ENCODE data around the gene RBBP8NL. TPM values are rescaled to one million over a fixed set of nuclear protein-coding genes. Genes with fewer than 3 reads are reported as not detected.

RBBP8NL gene
- total and polyA plus RNA-seq, 2 of the 8 experiments (the other 6 are each of a cell fraction or from before 2014, with no cell fraction given), result 0.43 to 0.48 TPM

DNA sequence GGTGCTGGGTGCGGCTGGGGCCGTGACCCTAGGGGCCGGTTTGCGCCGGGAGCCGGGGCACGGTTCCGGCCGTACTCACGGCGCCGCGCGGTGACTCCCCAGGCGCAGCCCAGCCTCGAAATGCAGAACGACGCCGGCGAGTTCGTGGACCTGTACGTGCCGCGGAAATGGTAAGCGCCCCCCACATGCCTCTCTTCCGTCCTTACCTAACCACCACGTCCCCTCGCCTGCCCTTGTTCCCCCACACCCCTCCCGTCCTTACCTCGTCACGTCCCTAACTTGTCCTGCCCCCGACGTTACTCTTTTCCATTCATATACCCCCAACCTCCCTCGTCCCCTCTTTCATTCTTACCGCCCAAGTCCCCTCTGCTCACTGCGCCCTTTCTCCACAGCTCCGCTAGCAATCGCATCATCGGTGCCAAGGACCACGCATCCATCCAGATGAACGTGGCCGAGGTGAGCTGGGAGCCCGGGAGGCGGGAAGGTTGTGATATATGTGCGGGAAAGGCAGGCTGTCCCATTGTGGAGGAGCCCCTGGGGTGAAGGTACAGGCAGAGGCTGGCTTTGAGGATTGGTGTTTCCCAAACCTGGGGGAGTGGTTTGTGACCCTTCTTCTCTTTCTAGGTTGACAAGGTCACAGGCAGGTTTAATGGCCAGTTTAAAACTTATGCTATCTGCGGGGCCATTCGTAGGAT, 40.0 kb downstream of the RBBP8NL start:
- 0 out of 2 replicates have a peak overlapping the region, but pooled peaks have one; percentile 66 for H4K8ac ChIP-seq (ENCODE audit: extremely low read depth, insufficient read depth, low read length)
- H2AK5ac ChIP-seq (ENCODE audit: low read depth, low read length), result no peak overlapping the region
- peaks cover 11% of the 10 kb centered on the region; the same call in 1 of the 2 replicates for H3K23me2 ChIP-seq (ENCODE audit: low read depth, low read length)
- POLR2A ChIA-PET (ENCODE audit: partially characterized antibody), result interaction anchor here (0.6 to 9.0 kb wide), 15 partner anchors 9 to 618 kb away, joined by 3 to 176 read pairs (median 7); partner anchors contain the start of genes ADRM1 and LAMA5
- H3K27me3 ChIP-seq (replicated peaks in 1 of 4; ENCODE audit: control insufficient read depth in 3 of 4, extremely low read depth in 1 of 4, insufficient read depth in 3 of 4, low read length in 3 of 4), result no peaks in the 10 kb centered on the region
- peak overlapping the region; percentile 89; the same call in 1 of the 2 replicates for H2BK5ac ChIP-seq (ENCODE audit: low read depth, low read length)
- peaks cover 4 to 39% of the 10 kb centered on the region in 2 experiments; a peak in 3 of 4 replicates for H3K79me2 ChIP-seq (ENCODE audit: control insufficient read depth in 1 of 2, insufficient read depth in 2 of 2, low read length in 2 of 2)
- no peak overlapping the region for H2BK20ac ChIP-seq (ENCODE audit: low read length)
- peak overlapping the region; percentile 45 for H4K5ac ChIP-seq (ENCODE audit: insufficient read length, low read depth, low read length)
- no peak overlapping the region for H3K14ac ChIP-seq (ENCODE audit: insufficient read length)
- 13% methylated on average over 21 of the region's 47 CpGs; no CpG with 5 or more reads in 1 of the 2 experiments for WGBS, 2 experiments (ENCODE audit: extremely low coverage in 1 of 2, insufficient coverage in 1 of 2, insufficient read length in 1 of 2, insufficient replicate concordance in 2 of 2, low coverage in 1 of 2, low lambda C conversion rate in 2 of 2, missing lambda C conversion rate in 1 of 2)
- DNase-seq (ENCODE audit: low read depth in 1 of 2, low spot score in 2 of 2), result no peak
- peak overlapping the region; percentile 93 to 100 (median 99) for H3K4me3 ChIP-seq (ENCODE audit: extremely low read depth in 1 of 4, insufficient read depth in 2 of 4, low read depth in 3 of 4, low read length in 4 of 4)
- CTCF ChIA-PET (ENCODE audit: partially characterized antibody), result interaction anchor here (9.6 to 14.1 kb wide), 2 partner anchors 15 to 21 kb away, joined by 103 to 212 read pairs; partner anchors contain the start of gene LAMA5
- peaks cover 10% of the 10 kb centered on the region for H3K79me1 ChIP-seq (ENCODE audit: low read depth, low read length)
- no peak for FAIRE-seq
- H2BK12ac ChIP-seq (ENCODE audit: low read depth, low read length), result no peak overlapping the region
- H3K4me2 ChIP-seq (ENCODE audit: insufficient read depth in 1 of 2, low read depth in 2 of 2, low read length in 2 of 2), result peak overlapping the region; percentile 86 to 99
- no peak overlapping the region for H2BK15ac ChIP-seq (ENCODE audit: low read length)
- H3K9ac ChIP-seq (replicated peaks in 1 of 4; ENCODE audit: extremely low read depth in 1 of 4, low read depth in 3 of 4, low read length in 3 of 4), result peak overlapping the region; percentile 56 to 97 (median 91)
- peak overlapping the region; percentile 83 for H3K4ac ChIP-seq (replicated peaks; ENCODE audit: insufficient read length, low read depth, low read length)
- peak overlapping the region; percentile 73 for H3K56ac ChIP-seq (replicated peaks; ENCODE audit: insufficient read length, low read depth, low read length)
- H2AFZ ChIP-seq (ENCODE audit: low read length), result no peak overlapping the region
- H4K20me1 ChIP-seq (replicated peaks in 1 of 2; ENCODE audit: control insufficient read depth in 1 of 2, insufficient read depth in 2 of 2, low read length in 2 of 2), result peaks cover 8 to 19% of the 10 kb centered on the region in 2 experiments
- peak overlapping the region; percentile 87 for H3K18ac ChIP-seq (ENCODE audit: extremely low read depth, low read length)
- H3K36me3 ChIP-seq (ENCODE audit: control insufficient read depth in 2 of 4, insufficient read depth in 4 of 4, low read length in 3 of 4), result peaks cover 18 to 24% (median 21%) of the 10 kb centered on the region in 4 experiments
- H3K9me3 ChIP-seq (ENCODE audit: insufficient read depth in 2 of 2, low read depth in 1 of 2, low read length in 1 of 2), result no peaks in the 10 kb centered on the region
- H4K91ac ChIP-seq (replicated peaks; ENCODE audit: insufficient read length, low read length), result peak overlapping the region; percentile 96
- H3K23ac ChIP-seq (ENCODE audit: insufficient read length), result no peak overlapping the region
- peak overlapping the region; percentile 88 for H3K27ac ChIP-seq (ENCODE audit: low read depth, low read length)
- peaks cover 0 to 11% (median 2%) of the 10 kb centered on the region in 4 experiments; a peak in 5 of 7 replicates for H3K4me1 ChIP-seq (replicated peaks in 1 of 4; ENCODE audit: control insufficient read depth in 3 of 4, insufficient read depth in 4 of 4, low read length in 3 of 4)
- no peak overlapping the region for H2BK120ac ChIP-seq (replicated peaks; ENCODE audit: low read depth, low read length)
- TF ChIP-seq CREB1 (IDR thresholded peaks at IDR 0.05) (0 out of 2 replicates have a peak, but pooled peaks have one; percentile 15), SAP30 (IDR thresholded peaks at IDR 0.05; ENCODE audit: insufficient read depth, insufficient replicate concordance, low read length) (peak; percentile 70), RNF2 (IDR thresholded peaks at IDR 0.05; ENCODE audit: borderline replicate concordance, low read depth, low read length, missing control alignments, poor library complexity, severe bottlenecking) (no peak), POLR2A (IDR thresholded peaks at IDR 0.05; ENCODE audit: control extremely low read depth in 1 of 2, low read depth in 2 of 2, low read length in 2 of 2) (peak in 1 of 2 experiments; percentile 83; a peak in 2 of 3 replicates), SIRT6 (IDR thresholded peaks at IDR 0.05; ENCODE audit: low read length) (no peak), ZNF274 (IDR thresholded peaks at IDR 0.05; ENCODE audit: borderline replicate concordance, extremely low read depth, low read length) (no peak), FOSL1 (IDR thresholded peaks at IDR 0.05; ENCODE audit: insufficient read depth, low read depth, low read length) (no peak), RXRA (IDR thresholded peaks at IDR 0.05; ENCODE audit: insufficient read depth, low read depth, low read length) (no peak)
- TF ChIP-seq, protein P1, sequence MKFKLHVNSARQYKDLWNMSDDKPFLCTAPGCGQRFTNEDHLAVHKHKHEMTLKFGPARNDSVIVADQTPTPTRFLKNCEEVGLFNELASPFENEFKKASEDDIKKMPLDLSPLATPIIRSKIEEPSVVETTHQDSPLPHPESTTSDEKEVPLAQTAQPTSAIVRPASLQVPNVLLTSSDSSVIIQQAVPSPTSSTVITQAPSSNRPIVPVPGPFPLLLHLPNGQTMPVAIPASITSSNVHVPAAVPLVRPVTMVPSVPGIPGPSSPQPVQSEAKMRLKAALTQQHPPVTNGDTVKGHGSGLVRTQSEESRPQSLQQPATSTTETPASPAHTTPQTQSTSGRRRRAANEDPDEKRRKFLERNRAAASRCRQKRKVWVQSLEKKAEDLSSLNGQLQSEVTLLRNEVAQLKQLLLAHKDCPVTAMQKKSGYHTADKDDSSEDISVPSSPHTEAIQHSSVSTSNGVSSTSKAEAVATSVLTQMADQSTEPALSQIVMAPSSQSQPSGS (IDR thresholded peaks at IDR 0.05; ENCODE audit: low read length), result no peak

All from H1 (cell line).